ENCODE measurements around the gene EVA1A.
A peak's percentile ranks its signal among the peaks of the same experiment; 100 is the strongest.

DNA sequence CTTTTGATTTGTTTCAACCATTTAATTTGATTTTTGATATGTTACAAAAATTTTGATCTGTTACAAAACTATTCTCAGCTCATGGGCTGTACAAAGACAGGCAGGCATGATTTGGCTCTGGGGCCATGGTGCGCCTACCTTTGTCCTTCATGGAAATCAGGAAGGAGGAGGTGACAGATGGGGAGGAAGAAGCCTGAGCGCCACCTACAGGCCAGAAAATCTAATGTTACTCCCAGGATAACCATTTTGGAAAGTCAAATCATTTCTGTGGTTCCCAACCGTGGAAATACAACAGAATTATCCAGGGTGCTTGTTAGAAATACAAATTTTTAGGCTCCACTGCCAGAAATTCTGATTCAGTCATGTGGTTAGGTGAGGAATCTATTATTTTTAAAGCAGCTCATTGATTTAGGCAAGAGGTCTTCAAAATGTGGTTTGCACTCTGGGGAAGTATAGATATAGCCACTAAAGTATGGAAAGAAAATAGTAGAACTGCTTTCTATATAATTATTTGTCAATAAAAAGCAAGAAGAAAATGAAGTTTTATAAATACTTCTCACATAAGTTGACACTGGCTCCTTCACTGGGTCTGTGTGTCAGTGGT lies 93.9 kb downstream of the EVA1A start:
- TF ChIP-seq CTCF (IDR thresholded peaks at IDR 0.05) (peak in 3 of 5 experiments; percentile 24 to 39 (median 28)), POLR2A (IDR thresholded peaks at IDR 0.05) (no peak), POLR2AphosphoS5 (IDR thresholded peaks at IDR 0.05) (no peak), EP300 (IDR thresholded peaks at IDR 0.05; ENCODE audit: low read depth) (no peak)

Data from transverse colon (tissue), 4 donors.